ENCODE data around the gene AP3S2.
"Not testable (repeated sequence)": the region's sequence is repeated elsewhere in the genome, so short reads cannot be mapped to it uniquely, and the experiment has no call there.

AP3S2 gene

DNA sequence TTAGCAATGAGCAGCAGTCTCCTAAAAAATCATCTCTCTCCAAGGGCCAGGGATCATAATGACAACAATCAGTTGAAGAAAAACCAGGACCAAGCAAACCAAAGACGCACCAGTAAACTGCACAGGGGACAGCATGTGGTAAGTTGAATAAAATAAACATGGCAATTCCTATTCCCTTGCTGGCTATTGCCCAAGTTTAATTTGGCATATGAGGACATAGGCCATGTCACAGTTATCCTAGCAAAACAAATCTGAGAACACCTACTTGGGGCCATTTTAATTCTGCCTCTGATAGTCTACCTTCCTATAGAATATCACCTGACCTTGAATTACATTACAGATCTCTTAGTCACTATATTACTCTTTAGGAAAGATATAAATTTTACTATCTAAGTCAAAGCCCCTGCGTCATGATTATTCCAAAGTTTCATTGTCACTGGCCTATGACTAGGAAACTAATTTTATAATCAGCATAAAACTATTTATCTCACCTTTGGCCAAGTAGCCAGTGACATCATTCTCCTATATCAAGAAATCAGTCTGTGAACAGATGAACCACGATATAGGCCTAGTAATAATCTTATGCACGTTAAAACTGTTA, 23.0 kb downstream of the AP3S2 start:
- H3K9me2 ChIP-seq (replicated peaks; ENCODE audit: low read depth, low read length), result no peaks in the 10 kb centered on the region
- no peaks in the 10 kb centered on the region for H3K27me3 ChIP-seq (ENCODE audit: insufficient read depth, low read length, poor library complexity, severe bottlenecking)
- H3K4me3 ChIP-seq (ENCODE audit: low read length, poor library complexity, severe bottlenecking), result no peak overlapping the region
- no peak overlapping the region for H3K4me2 ChIP-seq (ENCODE audit: low read depth, low read length, poor library complexity, severe bottlenecking)
- H3F3A ChIP-seq (ENCODE audit: low read depth), result no peaks in the 10 kb centered on the region
- no peaks in the 10 kb centered on the region for H4K20me1 ChIP-seq (ENCODE audit: insufficient read depth, low read length, poor library complexity, severe bottlenecking)
- H3K4me1 ChIP-seq (ENCODE audit: insufficient read depth, low read length, poor library complexity, severe bottlenecking), result no peaks in the 10 kb centered on the region
- no peaks in the 10 kb centered on the region for H3K79me2 ChIP-seq (ENCODE audit: insufficient read depth, low read length)
- H2AFZ ChIP-seq (ENCODE audit: low read length), result no peak overlapping the region
- H3K36me3 ChIP-seq (ENCODE audit: insufficient read depth, low read length), result peaks cover 6% of the 10 kb centered on the region; the same call in 1 of the 2 replicates
- H3K9me3 ChIP-seq (ENCODE audit: insufficient read depth, low read depth, low read length), result no peaks in the 10 kb centered on the region
- TF ChIP-seq, protein P1, sequence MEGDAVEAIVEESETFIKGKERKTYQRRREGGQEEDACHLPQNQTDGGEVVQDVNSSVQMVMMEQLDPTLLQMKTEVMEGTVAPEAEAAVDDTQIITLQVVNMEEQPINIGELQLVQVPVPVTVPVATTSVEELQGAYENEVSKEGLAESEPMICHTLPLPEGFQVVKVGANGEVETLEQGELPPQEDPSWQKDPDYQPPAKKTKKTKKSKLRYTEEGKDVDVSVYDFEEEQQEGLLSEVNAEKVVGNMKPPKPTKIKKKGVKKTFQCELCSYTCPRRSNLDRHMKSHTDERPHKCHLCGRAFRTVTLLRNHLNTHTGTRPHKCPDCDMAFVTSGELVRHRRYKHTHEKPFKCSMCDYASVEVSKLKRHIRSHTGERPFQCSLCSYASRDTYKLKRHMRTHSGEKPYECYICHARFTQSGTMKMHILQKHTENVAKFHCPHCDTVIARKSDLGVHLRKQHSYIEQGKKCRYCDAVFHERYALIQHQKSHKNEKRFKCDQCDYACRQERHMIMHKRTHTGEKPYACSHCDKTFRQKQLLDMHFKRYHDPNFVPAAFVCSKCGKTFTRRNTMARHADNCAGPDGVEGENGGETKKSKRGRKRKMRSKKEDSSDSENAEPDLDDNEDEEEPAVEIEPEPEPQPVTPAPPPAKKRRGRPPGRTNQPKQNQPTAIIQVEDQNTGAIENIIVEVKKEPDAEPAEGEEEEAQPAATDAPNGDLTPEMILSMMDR (conservative IDR thresholded peaks at IDR 0.05; ENCODE audit: low read length), result no peak
- TF ChIP-seq EZH2phosphoT487 (IDR thresholded peaks at IDR 0.05; ENCODE audit: borderline replicate concordance), result no peak
- no peak overlapping the region for H3K9ac ChIP-seq (ENCODE audit: low read depth, low read length, poor library complexity, severe bottlenecking)

DNA sequence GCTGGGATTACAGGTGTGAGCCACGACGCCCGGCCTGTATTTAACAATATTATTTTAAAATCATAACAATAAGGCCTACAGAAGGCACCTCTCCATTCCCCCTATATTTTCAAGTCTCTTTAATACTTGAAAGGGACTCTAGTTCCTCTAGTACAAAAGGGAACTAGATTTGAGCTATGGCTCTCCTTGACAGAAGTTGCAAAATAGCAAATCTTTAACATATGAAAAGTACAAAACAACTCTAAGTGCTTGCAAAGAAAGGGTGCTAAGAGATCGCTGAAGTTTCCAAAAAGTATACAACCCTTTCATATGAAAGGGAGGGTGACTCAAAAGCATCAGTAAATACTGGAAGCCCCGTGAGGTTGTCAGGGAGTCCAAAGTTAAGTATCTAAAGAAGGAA, 23.8 kb downstream of the AP3S2 start:
- TF ChIP-seq, protein P1 (conservative IDR thresholded peaks at IDR 0.05; ENCODE audit: low read length), result no peak
- no peak for TF ChIP-seq EZH2phosphoT487 (IDR thresholded peaks at IDR 0.05; ENCODE audit: borderline replicate concordance)
- no peaks in the 10 kb centered on the region for H4K20me1 ChIP-seq (ENCODE audit: insufficient read depth, low read length, poor library complexity, severe bottlenecking)
- no peaks in the 10 kb centered on the region for H3K27me3 ChIP-seq (ENCODE audit: insufficient read depth, low read length, poor library complexity, severe bottlenecking)
- H2AFZ ChIP-seq (ENCODE audit: low read length), result no peak overlapping the region
- H3F3A ChIP-seq (ENCODE audit: low read depth), result no peaks in the 10 kb centered on the region
- no peaks in the 10 kb centered on the region for H3K9me2 ChIP-seq (replicated peaks; ENCODE audit: low read depth, low read length)
- H3K36me3 ChIP-seq (ENCODE audit: insufficient read depth, low read length), result peaks cover 6% of the 10 kb centered on the region; the same call in 1 of the 2 replicates
- H3K79me2 ChIP-seq (ENCODE audit: insufficient read depth, low read length), result no peaks in the 10 kb centered on the region
- H3K9me3 ChIP-seq (ENCODE audit: insufficient read depth, low read depth, low read length), result no peaks in the 10 kb centered on the region
- no peak overlapping the region for H3K4me2 ChIP-seq (ENCODE audit: low read depth, low read length, poor library complexity, severe bottlenecking)
- H3K4me1 ChIP-seq (ENCODE audit: insufficient read depth, low read length, poor library complexity, severe bottlenecking), result no peaks in the 10 kb centered on the region
- no peak overlapping the region for H3K9ac ChIP-seq (ENCODE audit: low read depth, low read length, poor library complexity, severe bottlenecking)
- no peak overlapping the region for H3K4me3 ChIP-seq (ENCODE audit: low read length, poor library complexity, severe bottlenecking)

DNA sequence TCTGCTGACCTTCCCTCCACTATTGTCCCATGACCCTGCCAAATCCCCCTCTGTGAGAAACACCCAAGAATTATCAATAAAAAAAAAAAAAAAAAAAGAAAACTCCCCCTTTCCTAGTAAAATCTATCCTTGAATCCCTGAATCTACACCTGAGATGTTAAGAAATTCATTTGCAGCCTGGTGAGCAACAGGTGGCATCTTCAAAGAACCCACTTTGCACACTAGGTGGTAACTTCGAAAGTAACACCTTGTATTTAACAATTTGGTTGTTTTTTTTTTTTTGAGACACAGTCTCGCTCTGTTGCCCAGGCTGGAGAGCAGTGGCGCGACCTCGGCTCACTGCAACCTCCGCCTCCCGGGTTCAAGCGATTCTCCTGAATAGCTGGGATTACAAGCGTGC, 24.3 kb downstream of the AP3S2 start:
- H3K79me2 ChIP-seq (ENCODE audit: insufficient read depth, low read length); H3F3A ChIP-seq (ENCODE audit: low read depth); H3K4me3 ChIP-seq (ENCODE audit: low read length, poor library complexity, severe bottlenecking); H4K20me1 ChIP-seq (ENCODE audit: insufficient read depth, low read length, poor library complexity, severe bottlenecking); H3K4me2 ChIP-seq (ENCODE audit: low read depth, low read length, poor library complexity, severe bottlenecking); H2AFZ ChIP-seq (ENCODE audit: low read length); H3K36me3 ChIP-seq (ENCODE audit: insufficient read depth, low read length); H3K9ac ChIP-seq (ENCODE audit: low read depth, low read length, poor library complexity, severe bottlenecking); H3K9me3 ChIP-seq (ENCODE audit: insufficient read depth, low read depth, low read length); H3K27me3 ChIP-seq (ENCODE audit: insufficient read depth, low read length, poor library complexity, severe bottlenecking); H3K9me2 ChIP-seq (replicated peaks; ENCODE audit: low read depth, low read length); H3K4me1 ChIP-seq (ENCODE audit: insufficient read depth, low read length, poor library complexity, severe bottlenecking): not testable (repeated sequence)

Data from Loucy (cell line).